ENCODE results near the gene ZDHHC8.

The ZDHHC8 gene

GRCh38 chr22:20125201-20126174 lies 6.1 kb upstream of the ZDHHC8 start:
- H2BK120ac ChIP-seq (ENCODE audit: low read depth, low read length) = no peak overlapping the region
- H4K8ac ChIP-seq (ENCODE audit: low read length) = no peak overlapping the region
- H2BK15ac ChIP-seq (ENCODE audit: low read depth, poor library complexity, severe bottlenecking) = no peak overlapping the region
- H3K79me1 ChIP-seq (replicated peaks; ENCODE audit: low read length, poor library complexity, severe bottlenecking) = peaks cover 25% of the 10 kb centered on the region
- H3K9ac ChIP-seq (ENCODE audit: low read length) = no peak overlapping the region
- 96% methylated on average over 32 of the region's 32 CpGs for WGBS
- no peak overlapping the region for H3K27ac ChIP-seq (ENCODE audit: low read length, poor library complexity, severe bottlenecking)
- H2BK12ac ChIP-seq (ENCODE audit: low read length in 2 of 2) = no peak overlapping the region
- H3K36me3 ChIP-seq (ENCODE audit: control insufficient read depth in 1 of 2, insufficient read depth in 2 of 2, low read depth in 1 of 2, low read length in 2 of 2) = peaks cover 62 to 79% of the 10 kb centered on the region in 2 experiments
- no peak overlapping the region for H3K18ac ChIP-seq (ENCODE audit: low read depth in 1 of 2, low read length in 2 of 2)
- H3K27me3 ChIP-seq (ENCODE audit: control insufficient read depth in 1 of 2, insufficient read depth in 1 of 2, low read length in 2 of 2) = no peaks in the 10 kb centered on the region
- no peak overlapping the region for H3K4me3 ChIP-seq (ENCODE audit: insufficient read depth in 1 of 2, low read depth in 1 of 2, low read length in 2 of 2)
- H3K14ac ChIP-seq (ENCODE audit: low read length in 2 of 2) = no peak overlapping the region
- H3K4ac ChIP-seq (ENCODE audit: low read depth in 1 of 2, low read length in 2 of 2) = no peak overlapping the region
- peaks cover 7% of the 10 kb centered on the region for H3K4me1 ChIP-seq (ENCODE audit: control insufficient read depth, insufficient read depth, low read depth, low read length)
- no peaks in the 10 kb centered on the region for H3K9me3 ChIP-seq (ENCODE audit: control insufficient read depth, low read length)
- H3K23ac ChIP-seq (ENCODE audit: low read length in 2 of 2) = no peak overlapping the region
- H3K4me2 ChIP-seq (ENCODE audit: low read length, poor library complexity, severe bottlenecking) = no peak overlapping the region
- H4K91ac ChIP-seq (ENCODE audit: low read length) = no peak overlapping the region
- DNase-seq = no peak
- no peak overlapping the region for H2AK5ac ChIP-seq (ENCODE audit: low read length, severe bottlenecking)
- no peak overlapping the region for H2BK5ac ChIP-seq (ENCODE audit: low read depth, low read length, poor library complexity, severe bottlenecking)
- no peak overlapping the region for H2AFZ ChIP-seq (ENCODE audit: low read depth, low read length)

GRCh38 chr22:20126284-20127029 lies 5.1 kb upstream of the ZDHHC8 start:
- H3K4ac ChIP-seq (ENCODE audit: low read depth in 1 of 2, low read length in 2 of 2) = no peak overlapping the region
- 95% methylated on average over 18 of the region's 19 CpGs for WGBS

GRCh38 chr22:20127318-20127868 lies 4.2 kb upstream of the ZDHHC8 start:
- H3K4me3 ChIP-seq (ENCODE audit: insufficient read depth in 1 of 2, low read depth in 1 of 2, low read length in 2 of 2) = no peak overlapping the region
- H2AK5ac ChIP-seq (ENCODE audit: low read length, severe bottlenecking) = no peak overlapping the region
- H3K4me1 ChIP-seq (ENCODE audit: control insufficient read depth, insufficient read depth, low read depth, low read length) = peaks cover 14% of the 10 kb centered on the region
- no peaks in the 10 kb centered on the region for H3K9me3 ChIP-seq (ENCODE audit: control insufficient read depth, low read length)
- H3K27me3 ChIP-seq (ENCODE audit: control insufficient read depth in 1 of 2, insufficient read depth in 1 of 2, low read length in 2 of 2) = no peaks in the 10 kb centered on the region
- H3K14ac ChIP-seq (ENCODE audit: low read length in 2 of 2) = no peak overlapping the region
- peaks cover 23% of the 10 kb centered on the region for H3K79me1 ChIP-seq (replicated peaks; ENCODE audit: low read length, poor library complexity, severe bottlenecking)
- H2BK15ac ChIP-seq (ENCODE audit: low read depth, poor library complexity, severe bottlenecking) = no peak overlapping the region
- H3K18ac ChIP-seq (ENCODE audit: low read depth in 1 of 2, low read length in 2 of 2) = no peak overlapping the region
- H3K36me3 ChIP-seq (ENCODE audit: control insufficient read depth in 1 of 2, insufficient read depth in 2 of 2, low read depth in 1 of 2, low read length in 2 of 2) = peaks cover 46 to 60% of the 10 kb centered on the region in 2 experiments
- H4K91ac ChIP-seq (ENCODE audit: low read length) = no peak overlapping the region
- no peak overlapping the region for H3K4ac ChIP-seq (ENCODE audit: low read depth in 1 of 2, low read length in 2 of 2)
- no peak for DNase-seq
- H3K4me2 ChIP-seq (ENCODE audit: low read length, poor library complexity, severe bottlenecking) = no peak overlapping the region
- WGBS = 98% methylated on average over 15 of the region's 15 CpGs
- H3K23ac ChIP-seq (ENCODE audit: low read length in 2 of 2) = no peak overlapping the region
- no peak overlapping the region for H2AFZ ChIP-seq (ENCODE audit: low read depth, low read length)
- H4K8ac ChIP-seq (ENCODE audit: low read length) = no peak overlapping the region
- no peak overlapping the region for H3K27ac ChIP-seq (ENCODE audit: low read length, poor library complexity, severe bottlenecking)
- no peak overlapping the region for H2BK5ac ChIP-seq (ENCODE audit: low read depth, low read length, poor library complexity, severe bottlenecking)
- H3K9ac ChIP-seq (ENCODE audit: low read length) = no peak overlapping the region
- no peak overlapping the region for H2BK12ac ChIP-seq (ENCODE audit: low read length in 2 of 2)
- no peak overlapping the region for H2BK120ac ChIP-seq (ENCODE audit: low read depth, low read length)

More at GRCh38 chr22:20126284-20127029, 5.1 kb upstream of the ZDHHC8 start:
- Histone ChIP-seq H3K9ac (ENCODE audit: low read length) (no peak overlapping the region), H2BK120ac (ENCODE audit: low read depth, low read length) (no peak overlapping the region), H3K9me3 (ENCODE audit: control insufficient read depth, low read length) (no peaks in the 10 kb centered on the region), H4K8ac (ENCODE audit: low read length) (no peak overlapping the region), H3K27ac (ENCODE audit: low read length, poor library complexity, severe bottlenecking) (no peak overlapping the region), H2BK5ac (ENCODE audit: low read depth, low read length, poor library complexity, severe bottlenecking) (no peak overlapping the region), H3K4me3 (ENCODE audit: insufficient read depth in 1 of 2, low read depth in 1 of 2, low read length in 2 of 2) (no peak overlapping the region), H3K18ac (ENCODE audit: low read depth in 1 of 2, low read length in 2 of 2) (no peak overlapping the region), H3K36me3 (ENCODE audit: control insufficient read depth in 1 of 2, insufficient read depth in 2 of 2, low read depth in 1 of 2, low read length in 2 of 2) (peaks cover 56 to 70% of the 10 kb centered on the region in 2 experiments), H3K23ac (ENCODE audit: low read length in 2 of 2) (no peak overlapping the region), H3K27me3 (ENCODE audit: control insufficient read depth in 1 of 2, insufficient read depth in 1 of 2, low read length in 2 of 2) (no peaks in the 10 kb centered on the region), H3K79me1 (replicated peaks; ENCODE audit: low read length, poor library complexity, severe bottlenecking) (peaks cover 25% of the 10 kb centered on the region), H2BK12ac (ENCODE audit: low read length in 2 of 2) (no peak overlapping the region), H2AK5ac (ENCODE audit: low read length, severe bottlenecking) (no peak overlapping the region), H3K4me2 (ENCODE audit: low read length, poor library complexity, severe bottlenecking) (no peak overlapping the region), H2BK15ac (ENCODE audit: low read depth, poor library complexity, severe bottlenecking) (no peak overlapping the region), H3K4me1 (ENCODE audit: control insufficient read depth, insufficient read depth, low read depth, low read length) (peaks cover 11% of the 10 kb centered on the region), H3K14ac (ENCODE audit: low read length in 2 of 2) (no peak overlapping the region), H2AFZ (ENCODE audit: low read depth, low read length) (no peak overlapping the region), H4K91ac (ENCODE audit: low read length) (no peak overlapping the region)
- no peak for DNase-seq
